GM19372 (cell line): ENCODE data around the gene PTDSS2.
"Not testable (repeated sequence)": the region's sequence is repeated elsewhere in the genome, so short reads cannot be mapped to it uniquely, and the experiment has no call there.

ENCODE experiments used
- ATAC-seq: cut with Tn5 transposase; IDR thresholded peaks from one replicate; pipeline ENCODE4 v1.9.1; 2021; ENCODE audit warnings: mild to moderate bottlenecking, low read depth, moderate library complexity; ENCODE audit not compliant: unreplicated experiment

PTDSS2 gene

GRCh38 chr11:413120-414081 is 36.7 kb upstream of the PTDSS2 start:
- ATAC-seq, result no peak

- ATAC-seq, result no peak
These were observed 35.7 kb upstream of the PTDSS2 start for GRCh38 chr11:414318-414857.

- ATAC-seq, result no peak
These were observed 34.4 kb upstream of the PTDSS2 start for GRCh38 chr11:415640-416041.

GRCh38 chr11:416051-416756 is 33.9 kb upstream of the PTDSS2 start:
- no peak for ATAC-seq

- ATAC-seq, result no peak
These were observed 33.1 kb upstream of the PTDSS2 start for GRCh38 chr11:416757-417621.

- no peak for ATAC-seq
These were observed 32.3 kb upstream of the PTDSS2 start for GRCh38 chr11:417652-418342.

GRCh38 chr11:418343-419247 is 31.5 kb upstream of the PTDSS2 start:
- ATAC-seq, result no peak

- no peak for ATAC-seq
These were observed 30.7 kb upstream of the PTDSS2 start for GRCh38 chr11:419248-420005.

- ATAC-seq, result no peak
These were observed 29.8 kb upstream of the PTDSS2 start for GRCh38 chr11:420054-420910.

- no peak for ATAC-seq
These were observed 29.2 kb upstream of the PTDSS2 start for GRCh38 chr11:420911-421321.

- no peak for ATAC-seq
These were observed 27.8 kb upstream of the PTDSS2 start for GRCh38 chr11:422249-422656.

GRCh38 chr11:424232-424631 is 25.8 kb upstream of the PTDSS2 start:
- no peak for ATAC-seq

- not testable (repeated sequence) for ATAC-seq
These were observed 25.3 kb upstream of the PTDSS2 start for GRCh38 chr11:424766-425165.

- no peak for ATAC-seq
These were observed 24.8 kb upstream of the PTDSS2 start for GRCh38 chr11:425301-425700.

- ATAC-seq, result no peak
These were observed 23.2 kb upstream of the PTDSS2 start for GRCh38 chr11:426851-427250.

GRCh38 chr11:428295-428694 is 21.8 kb upstream of the PTDSS2 start:
- no peak for ATAC-seq

GRCh38 chr11:429391-429790 is 20.7 kb upstream of the PTDSS2 start:
- no peak for ATAC-seq
